ENCODE measurements around the gene IFIT2. TPM values are rescaled to one million over a fixed set of nuclear protein-coding genes. Genes with fewer than 3 reads are reported as not detected.
"Not testable (repeated sequence)": the region's sequence is repeated elsewhere in the genome, so short reads cannot be mapped to it uniquely, and the experiment has no call there.

The IFIT2 gene
- total RNA-seq, 1 experiment from 2014 or later = 0.75 TPM

- Histone ChIP-seq H3K9ac (ENCODE audit: low read length) (no peak overlapping the region), H3K27me3 (ENCODE audit: low read length) (no peaks in the 10 kb centered on the region), H3K79me2 (ENCODE audit: low read length) (no peaks in the 10 kb centered on the region), H3K36me3 (ENCODE audit: insufficient read depth, low read length) (no peaks in the 10 kb centered on the region), H3K27ac (ENCODE audit: low read length) (no peak overlapping the region), H3K9me3 (ENCODE audit: low read length) (no peaks in the 10 kb centered on the region), H3K9me2 (replicated peaks; ENCODE audit: insufficient read depth, low read length) (no peaks in the 10 kb centered on the region), H2AFZ (ENCODE audit: low read length) (no peak overlapping the region), H3K4me1 (ENCODE audit: low read length) (peaks cover 9% of the 10 kb centered on the region), H3K4me2 (ENCODE audit: low read depth, low read length, poor library complexity, severe bottlenecking) (no peak overlapping the region), H4K20me1 (ENCODE audit: insufficient read depth, low read depth, low read length) (no peaks in the 10 kb centered on the region), H3K4me3 (ENCODE audit: low read length) (no peak overlapping the region)
- no peak for DNase-seq
These were observed 5.4 kb downstream of the IFIT2 start for GRCh38 chr10:89307269-89307577.

DNA sequence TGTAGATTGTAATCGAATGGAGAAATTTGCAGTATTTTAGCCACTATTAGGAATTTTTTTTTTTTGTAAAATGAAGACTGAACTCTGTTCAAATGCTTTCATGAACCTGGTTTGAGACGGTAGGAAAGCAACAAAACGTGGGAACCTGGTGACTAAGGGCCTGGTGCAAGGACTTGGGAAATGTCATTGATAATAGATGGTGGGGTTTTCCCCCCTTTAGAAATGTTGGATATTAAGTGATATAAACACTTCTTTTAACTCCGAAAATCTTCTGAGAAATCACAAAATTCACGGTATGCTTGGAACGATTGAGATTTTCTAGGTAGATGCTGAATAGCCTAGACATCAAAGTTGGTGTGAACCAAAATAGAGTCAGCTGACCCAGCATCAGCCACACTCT lies 6.4 kb downstream of the IFIT2 start:
- no peaks in the 10 kb centered on the region for H3K79me2 ChIP-seq (ENCODE audit: low read length)
- no peak overlapping the region for H3K27ac ChIP-seq (ENCODE audit: low read length)
- no peaks in the 10 kb centered on the region for H3K9me3 ChIP-seq (ENCODE audit: low read length)
- no peaks in the 10 kb centered on the region for H3K9me2 ChIP-seq (replicated peaks; ENCODE audit: insufficient read depth, low read length)
- no peaks in the 10 kb centered on the region for H3K4me1 ChIP-seq (ENCODE audit: low read length)
- H3K27me3 ChIP-seq (ENCODE audit: low read length) = no peaks in the 10 kb centered on the region
- no peak for DNase-seq
- no peak overlapping the region for H3K9ac ChIP-seq (ENCODE audit: low read length)
- H3K36me3 ChIP-seq (ENCODE audit: insufficient read depth, low read length) = no peaks in the 10 kb centered on the region
- no peak overlapping the region for H3K4me2 ChIP-seq (ENCODE audit: low read depth, low read length, poor library complexity, severe bottlenecking)
- H3K4me3 ChIP-seq (ENCODE audit: low read length) = no peak overlapping the region
- no peaks in the 10 kb centered on the region for H4K20me1 ChIP-seq (ENCODE audit: insufficient read depth, low read depth, low read length)
- H2AFZ ChIP-seq (ENCODE audit: low read length) = no peak overlapping the region

- H3K36me3 ChIP-seq (ENCODE audit: insufficient read depth, low read length) = no peaks in the 10 kb centered on the region
- H3K79me2 ChIP-seq (ENCODE audit: low read length) = no peaks in the 10 kb centered on the region
- no peak overlapping the region for H2AFZ ChIP-seq (ENCODE audit: low read length)
- H4K20me1 ChIP-seq (ENCODE audit: insufficient read depth, low read depth, low read length) = no peaks in the 10 kb centered on the region
- no peaks in the 10 kb centered on the region for H3K9me3 ChIP-seq (ENCODE audit: low read length)
- no peak overlapping the region for H3K4me2 ChIP-seq (ENCODE audit: low read depth, low read length, poor library complexity, severe bottlenecking)
- no peak for DNase-seq
- H3K9ac ChIP-seq (ENCODE audit: low read length) = no peak overlapping the region
- H3K27me3 ChIP-seq (ENCODE audit: low read length) = no peaks in the 10 kb centered on the region
- H3K4me3 ChIP-seq (ENCODE audit: low read length) = no peak overlapping the region
- H3K27ac ChIP-seq (ENCODE audit: low read length) = no peak overlapping the region
- no peaks in the 10 kb centered on the region for H3K9me2 ChIP-seq (replicated peaks; ENCODE audit: insufficient read depth, low read length)
- H3K4me1 ChIP-seq (ENCODE audit: low read length) = no peaks in the 10 kb centered on the region
These were observed 6.9 kb downstream of the IFIT2 start for GRCh38 chr10:89308736-89309135.

DNA sequence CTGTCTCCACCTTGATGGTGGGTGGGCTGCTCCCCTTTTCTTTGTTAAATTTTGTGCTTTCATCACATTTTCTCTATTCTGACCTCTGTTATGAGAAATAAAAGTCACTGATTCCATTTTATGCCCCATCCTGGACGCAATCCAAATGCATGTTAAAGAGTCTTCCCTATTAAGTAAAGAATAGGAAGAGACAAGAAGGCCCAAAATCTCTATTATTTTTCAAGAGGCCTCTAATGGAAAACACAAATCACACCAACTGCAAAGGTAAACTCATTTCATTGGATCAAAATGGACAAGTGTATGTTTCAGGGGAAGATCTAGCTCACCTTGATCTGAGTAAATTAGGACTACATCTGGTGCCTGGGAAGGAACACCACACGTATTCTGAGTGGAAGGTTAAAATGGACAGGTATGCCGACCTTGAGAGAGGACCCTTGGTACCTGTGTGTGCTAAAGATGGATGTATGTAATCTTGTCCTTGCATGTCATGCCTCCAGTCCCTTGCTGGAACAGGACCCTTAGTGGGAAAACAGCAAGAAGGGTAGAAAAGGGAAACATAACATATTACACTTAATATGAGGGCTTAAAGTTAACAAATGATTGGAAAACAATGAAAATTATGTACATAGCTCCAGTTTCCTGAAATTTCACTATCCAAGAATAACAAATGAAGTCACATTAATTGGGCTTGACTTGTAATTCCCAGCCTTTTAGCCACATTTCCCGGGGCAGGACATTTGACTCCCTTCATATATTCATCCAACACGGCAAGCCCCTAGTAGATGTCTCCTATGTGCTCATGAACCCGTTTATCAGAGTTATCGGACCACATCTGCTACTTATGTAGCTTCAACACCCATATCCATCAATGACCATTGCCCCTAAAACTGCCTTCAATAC lies 7.6 kb downstream of the IFIT2 start:
- no peak for DNase-seq
- no peaks in the 10 kb centered on the region for H3K36me3 ChIP-seq (ENCODE audit: insufficient read depth, low read length)
- no peak overlapping the region for H2AFZ ChIP-seq (ENCODE audit: low read length)
- no peaks in the 10 kb centered on the region for H3K27me3 ChIP-seq (ENCODE audit: low read length)
- H3K9me3 ChIP-seq (ENCODE audit: low read length) = no peaks in the 10 kb centered on the region
- no peaks in the 10 kb centered on the region for H3K4me1 ChIP-seq (ENCODE audit: low read length)
- no peak overlapping the region for H3K27ac ChIP-seq (ENCODE audit: low read length)
- no peak overlapping the region for H3K4me2 ChIP-seq (ENCODE audit: low read depth, low read length, poor library complexity, severe bottlenecking)
- H3K9me2 ChIP-seq (replicated peaks; ENCODE audit: insufficient read depth, low read length) = no peaks in the 10 kb centered on the region
- no peaks in the 10 kb centered on the region for H3K79me2 ChIP-seq (ENCODE audit: low read length)
- H3K4me3 ChIP-seq (ENCODE audit: low read length) = no peak overlapping the region
- no peak overlapping the region for H3K9ac ChIP-seq (ENCODE audit: low read length)
- H4K20me1 ChIP-seq (ENCODE audit: insufficient read depth, low read depth, low read length) = no peaks in the 10 kb centered on the region

- no peak for DNase-seq
- no peaks in the 10 kb centered on the region for H3K4me1 ChIP-seq (ENCODE audit: low read length)
- no peaks in the 10 kb centered on the region for H3K27me3 ChIP-seq (ENCODE audit: low read length)
- no peak overlapping the region for H3K27ac ChIP-seq (ENCODE audit: low read length)
- no peak overlapping the region for H2AFZ ChIP-seq (ENCODE audit: low read length)
- no peaks in the 10 kb centered on the region for H4K20me1 ChIP-seq (ENCODE audit: insufficient read depth, low read depth, low read length)
- no peaks in the 10 kb centered on the region for H3K79me2 ChIP-seq (ENCODE audit: low read length)
- no peaks in the 10 kb centered on the region for H3K36me3 ChIP-seq (ENCODE audit: insufficient read depth, low read length)
- H3K9me2 ChIP-seq (replicated peaks; ENCODE audit: insufficient read depth, low read length) = no peaks in the 10 kb centered on the region
- H3K4me2 ChIP-seq (ENCODE audit: low read depth, low read length, poor library complexity, severe bottlenecking) = no peak overlapping the region
- H3K4me3 ChIP-seq (ENCODE audit: low read length) = no peak overlapping the region
- H3K9ac ChIP-seq (ENCODE audit: low read length) = no peak overlapping the region
- H3K9me3 ChIP-seq (ENCODE audit: low read length) = no peaks in the 10 kb centered on the region
These were observed 8.4 kb downstream of the IFIT2 start for GRCh38 chr10:89310056-89310893.

DNA sequence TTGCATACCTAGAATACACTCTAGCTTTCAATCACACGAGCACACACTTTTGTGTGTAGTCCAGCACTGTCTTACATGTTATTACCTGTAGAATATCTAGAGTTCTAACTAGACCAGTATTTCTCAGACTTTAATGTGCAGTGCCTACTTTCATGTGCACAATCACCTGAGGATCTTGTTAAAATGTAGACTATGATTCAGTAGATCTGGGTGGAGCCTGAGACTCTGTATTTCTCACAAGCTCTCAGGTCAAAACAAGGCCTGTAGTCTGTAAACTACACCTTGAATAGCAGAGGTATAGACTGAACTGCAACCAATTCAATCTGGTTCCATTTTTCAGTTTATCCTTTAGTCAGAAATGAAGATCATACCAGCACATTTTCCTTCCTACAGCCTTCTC lies 11.1 kb downstream of the IFIT2 start:
- Histone ChIP-seq H3K9ac (ENCODE audit: low read length) (no peak overlapping the region), H3K4me1 (ENCODE audit: low read length) (no peaks in the 10 kb centered on the region), H3K9me3 (ENCODE audit: low read length) (no peaks in the 10 kb centered on the region), H3K9me2 (replicated peaks; ENCODE audit: insufficient read depth, low read length) (no peaks in the 10 kb centered on the region), H3K36me3 (ENCODE audit: insufficient read depth, low read length) (no peaks in the 10 kb centered on the region), H3K4me2 (ENCODE audit: low read depth, low read length, poor library complexity, severe bottlenecking) (no peak overlapping the region), H4K20me1 (ENCODE audit: insufficient read depth, low read depth, low read length) (no peaks in the 10 kb centered on the region), H3K4me3 (ENCODE audit: low read length) (no peak overlapping the region), H3K27me3 (ENCODE audit: low read length) (no peaks in the 10 kb centered on the region), H3K79me2 (ENCODE audit: low read length) (no peaks in the 10 kb centered on the region), H2AFZ (ENCODE audit: low read length) (no peak overlapping the region), H3K27ac (ENCODE audit: low read length) (no peak overlapping the region)
- no peak for DNase-seq

DNA sequence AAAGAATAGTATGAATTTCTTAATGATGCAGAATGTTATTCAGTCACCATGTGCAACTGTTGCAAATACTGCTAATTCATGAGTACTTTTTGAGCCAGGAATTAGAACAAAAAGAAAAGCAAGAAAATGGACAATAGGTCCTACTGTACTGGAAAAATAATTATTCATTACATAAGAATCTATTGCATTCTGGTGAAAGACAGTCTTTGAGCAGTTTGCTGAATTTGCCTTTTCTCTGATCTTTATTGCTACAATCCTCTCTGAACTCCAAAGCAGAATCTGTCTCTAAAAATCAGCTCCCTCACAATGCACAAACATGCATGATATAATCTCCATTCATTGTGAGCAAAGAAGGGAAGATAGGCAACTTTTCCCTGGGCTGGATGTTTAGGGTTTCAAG lies 12.8 kb downstream of the IFIT2 start:
- no peak for DNase-seq
- Histone ChIP-seq H3K79me2 (ENCODE audit: low read length) (no peaks in the 10 kb centered on the region), H3K4me3 (ENCODE audit: low read length) (no peak overlapping the region), H2AFZ (ENCODE audit: low read length) (no peak overlapping the region), H4K20me1 (ENCODE audit: insufficient read depth, low read depth, low read length) (no peaks in the 10 kb centered on the region), H3K36me3 (ENCODE audit: insufficient read depth, low read length) (no peaks in the 10 kb centered on the region), H3K9ac (ENCODE audit: low read length) (no peak overlapping the region), H3K27ac (ENCODE audit: low read length) (no peak overlapping the region), H3K27me3 (ENCODE audit: low read length) (no peaks in the 10 kb centered on the region), H3K9me3 (ENCODE audit: low read length) (no peaks in the 10 kb centered on the region), H3K4me1 (ENCODE audit: low read length) (no peaks in the 10 kb centered on the region), H3K9me2 (replicated peaks; ENCODE audit: insufficient read depth, low read length) (no peaks in the 10 kb centered on the region), H3K4me2 (ENCODE audit: low read depth, low read length, poor library complexity, severe bottlenecking) (no peak overlapping the region)

DNA sequence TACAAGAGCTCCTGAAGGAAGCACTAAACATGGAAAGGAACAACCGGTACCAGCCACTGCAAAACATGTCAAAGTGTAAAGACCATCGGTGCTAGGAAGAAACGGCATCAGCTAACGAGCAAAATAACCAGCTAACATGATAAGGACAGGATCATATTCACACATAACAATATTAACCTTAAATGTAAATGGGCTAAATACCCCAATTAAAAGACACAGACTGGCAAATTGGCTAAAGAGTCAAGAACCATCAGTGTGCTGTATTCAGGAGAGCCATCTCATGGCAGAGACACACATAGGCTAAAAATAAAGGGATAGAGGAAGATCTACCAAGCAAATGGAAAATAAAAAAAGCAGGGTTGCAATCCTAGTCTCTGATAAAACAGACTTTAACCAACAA lies 16.2 kb downstream of the IFIT2 start:
- not testable (repeated sequence) for H3K27ac ChIP-seq (ENCODE audit: low read length); H3K27me3 ChIP-seq (ENCODE audit: low read length)

More for the DNA sequence above, 16.2 kb downstream of the IFIT2 start:
- not testable (repeated sequence) for H3K4me1 ChIP-seq (ENCODE audit: low read length); DNase-seq; H3K9me2 ChIP-seq (replicated peaks; ENCODE audit: insufficient read depth, low read length); H2AFZ ChIP-seq (ENCODE audit: low read length); H3K79me2 ChIP-seq (ENCODE audit: low read length); H3K9ac ChIP-seq (ENCODE audit: low read length); H4K20me1 ChIP-seq (ENCODE audit: insufficient read depth, low read depth, low read length); H3K36me3 ChIP-seq (ENCODE audit: insufficient read depth, low read length); H3K4me2 ChIP-seq (ENCODE audit: low read depth, low read length, poor library complexity, severe bottlenecking); H3K9me3 ChIP-seq (ENCODE audit: low read length); H3K4me3 ChIP-seq (ENCODE audit: low read length)

All from Karpas-422 (cell line).